RKO (cell line): Measurements from ENCODE around the gene PYROXD2.

Source experiments
- DNase-seq: peaks from one replicate; pipeline ENCODE4 v3.0.0-alpha.2; 2016; ENCODE audit warnings: low spot score

Gene PYROXD2

DNA sequence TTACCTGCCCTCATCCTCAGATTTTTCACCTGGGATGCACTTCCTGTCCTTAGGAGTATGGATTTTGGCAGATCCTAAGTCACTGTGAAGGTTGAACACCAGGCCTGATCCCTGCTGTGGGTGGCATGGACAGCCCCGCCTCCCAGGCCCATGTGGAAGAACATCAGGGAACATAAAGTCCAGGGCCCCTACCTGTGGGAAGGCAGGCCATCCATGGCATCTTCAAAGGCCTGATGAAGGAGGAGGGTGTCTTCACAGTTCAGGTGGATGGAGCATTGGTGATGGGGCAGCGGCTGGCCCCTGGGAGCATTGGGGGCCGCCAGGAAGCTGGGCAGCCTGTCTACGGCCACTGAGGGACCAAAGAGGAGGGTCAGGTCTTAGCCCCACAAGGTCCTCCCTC lies 24.6 kb downstream of the PYROXD2 start:
- DNase-seq = no peak

DNA sequence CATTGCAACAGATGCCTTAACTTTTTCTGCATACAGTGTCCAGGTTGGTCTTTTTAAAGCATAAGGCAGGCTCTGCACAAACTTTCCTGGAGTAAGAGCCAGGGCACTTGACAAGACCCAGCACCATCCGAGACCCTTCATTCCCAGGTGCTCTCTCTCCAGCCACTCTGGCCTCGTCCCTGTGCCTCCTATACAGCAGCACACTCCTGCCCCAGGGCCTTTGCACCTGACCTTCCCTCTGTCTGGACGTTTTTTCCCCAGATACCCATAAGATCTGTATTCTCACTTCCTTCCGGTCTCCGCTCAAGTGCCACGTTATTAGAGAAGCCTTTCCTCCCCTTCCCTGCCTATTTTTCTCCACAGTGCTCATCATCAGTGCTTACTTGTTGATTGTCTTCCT lies 25.6 kb downstream of the PYROXD2 start:
- DNase-seq = no peak

DNA sequence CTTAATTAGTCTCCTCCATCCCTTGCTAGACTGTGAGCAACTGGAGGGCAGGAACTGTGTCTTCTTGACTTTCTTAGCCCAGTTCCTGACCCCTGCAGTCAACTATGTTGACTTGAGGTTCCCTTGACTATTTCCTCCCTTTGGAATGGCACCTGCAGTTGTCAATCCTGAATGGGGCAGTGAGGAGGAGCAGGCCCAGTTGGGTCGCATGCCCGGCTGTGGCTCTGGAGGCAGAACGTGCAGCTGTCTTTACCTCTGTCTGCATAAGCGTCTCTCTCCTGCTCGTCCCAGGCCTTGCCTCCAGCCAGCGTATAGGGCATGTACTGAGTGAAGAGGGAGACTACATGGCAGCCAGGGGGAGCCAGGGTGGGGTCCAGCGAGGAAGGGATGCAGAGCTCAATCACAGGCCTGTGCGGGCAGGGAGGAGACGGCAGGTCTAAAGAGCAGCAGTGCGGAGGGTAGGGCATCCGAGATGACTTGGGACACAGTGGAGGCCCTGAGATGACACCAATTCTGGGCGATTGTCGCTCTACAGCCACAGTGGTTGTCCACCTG lies 26.8 kb downstream of the PYROXD2 start:
- no peak for DNase-seq

DNA sequence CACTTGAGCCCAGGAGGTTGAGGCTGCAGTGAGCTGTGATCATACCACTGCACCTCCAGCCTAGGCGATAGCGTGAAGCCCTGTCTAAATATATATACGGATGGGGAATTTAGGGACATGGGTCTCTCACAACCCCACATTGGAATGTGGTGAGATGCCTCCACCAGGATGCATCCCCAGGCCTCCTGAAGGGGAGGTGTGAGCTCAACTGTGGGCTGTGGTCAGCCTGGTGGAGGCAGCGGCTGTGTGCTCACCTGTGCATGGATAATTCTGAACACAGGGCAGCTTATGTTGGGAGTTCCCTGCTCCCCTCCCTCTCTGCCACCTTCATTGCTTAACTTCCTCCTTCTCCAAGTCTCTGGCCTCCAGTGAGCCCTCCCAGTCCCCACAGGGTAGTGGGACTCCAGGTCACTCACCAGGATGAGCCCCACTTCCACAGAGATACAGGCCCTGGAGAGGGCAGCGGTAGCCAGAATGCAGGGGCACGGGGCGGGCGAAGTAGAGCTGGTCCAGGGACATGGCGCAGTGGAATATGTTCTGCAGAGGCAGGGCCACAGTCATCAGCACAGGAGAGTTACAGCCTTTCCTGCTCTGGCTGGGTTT lies 30.4 kb downstream of the PYROXD2 start:
- no peak for DNase-seq

DNA sequence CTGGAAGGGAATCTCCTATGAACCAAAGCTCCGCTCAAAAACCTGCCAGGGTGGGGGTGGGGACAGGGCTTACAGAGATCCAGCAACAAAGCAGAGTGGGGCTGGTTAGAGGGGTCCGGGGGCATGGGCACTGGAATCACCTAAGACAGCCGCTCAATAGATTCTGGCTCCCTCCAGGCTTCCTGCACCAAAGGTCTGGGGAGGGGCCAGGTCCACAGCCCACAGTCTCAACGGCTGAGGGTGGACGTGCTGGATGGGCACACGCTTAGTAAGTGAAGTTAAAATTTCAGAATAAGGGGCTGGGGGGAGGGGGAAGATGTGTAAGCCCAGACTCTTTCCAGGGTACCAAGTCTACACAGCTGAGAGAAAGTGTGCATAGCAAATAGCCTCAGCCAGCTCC lies 31.1 kb downstream of the PYROXD2 start:
- DNase-seq = no peak

DNA sequence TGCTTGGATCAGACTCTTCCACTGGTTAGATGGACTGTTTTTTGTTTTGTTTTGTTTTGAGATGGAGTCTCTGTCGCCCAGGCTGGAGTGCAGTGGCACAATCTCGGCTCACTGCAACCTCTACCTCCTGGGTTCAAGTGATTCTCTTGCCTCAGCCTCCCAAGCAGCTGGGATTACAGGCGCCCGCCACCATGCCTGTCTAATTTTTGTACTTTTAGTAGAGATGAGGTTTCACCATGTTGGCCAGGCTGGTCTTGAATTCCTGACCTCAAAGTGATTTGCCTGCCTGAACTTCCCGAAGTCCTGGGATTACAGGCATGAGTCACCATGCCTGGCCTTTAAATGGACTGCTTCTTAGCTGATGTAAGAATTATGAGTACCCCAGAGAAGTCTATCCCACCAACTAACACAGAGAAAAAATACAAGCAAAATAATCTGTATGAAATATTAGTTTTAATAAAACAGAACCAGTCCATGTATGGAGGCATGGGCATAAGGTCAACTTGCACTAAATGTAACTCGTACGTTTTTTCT lies 31.8 kb downstream of the PYROXD2 start:
- DNase-seq = peak; percentile 17

DNA sequence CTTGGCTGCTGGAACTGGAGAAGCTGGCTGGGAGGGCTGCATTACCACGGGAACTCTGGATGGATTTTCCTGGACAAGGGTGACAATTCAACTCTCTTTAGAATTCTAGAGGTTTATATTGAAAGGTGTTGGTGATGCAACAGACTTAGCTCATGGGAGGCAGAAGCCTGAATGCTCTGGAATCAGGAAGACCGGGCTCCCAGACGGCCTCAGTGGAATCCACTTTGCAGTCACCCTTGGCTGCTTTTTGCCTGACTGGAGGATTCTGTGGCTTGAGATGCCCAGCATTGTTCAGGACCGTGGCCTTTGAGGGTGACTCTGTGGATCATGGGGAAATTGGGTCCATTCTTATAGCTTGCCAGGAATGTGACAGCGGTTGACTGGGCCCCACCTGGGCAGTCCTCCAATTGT lies 32.3 kb downstream of the PYROXD2 start:
- DNase-seq = no peak

DNA sequence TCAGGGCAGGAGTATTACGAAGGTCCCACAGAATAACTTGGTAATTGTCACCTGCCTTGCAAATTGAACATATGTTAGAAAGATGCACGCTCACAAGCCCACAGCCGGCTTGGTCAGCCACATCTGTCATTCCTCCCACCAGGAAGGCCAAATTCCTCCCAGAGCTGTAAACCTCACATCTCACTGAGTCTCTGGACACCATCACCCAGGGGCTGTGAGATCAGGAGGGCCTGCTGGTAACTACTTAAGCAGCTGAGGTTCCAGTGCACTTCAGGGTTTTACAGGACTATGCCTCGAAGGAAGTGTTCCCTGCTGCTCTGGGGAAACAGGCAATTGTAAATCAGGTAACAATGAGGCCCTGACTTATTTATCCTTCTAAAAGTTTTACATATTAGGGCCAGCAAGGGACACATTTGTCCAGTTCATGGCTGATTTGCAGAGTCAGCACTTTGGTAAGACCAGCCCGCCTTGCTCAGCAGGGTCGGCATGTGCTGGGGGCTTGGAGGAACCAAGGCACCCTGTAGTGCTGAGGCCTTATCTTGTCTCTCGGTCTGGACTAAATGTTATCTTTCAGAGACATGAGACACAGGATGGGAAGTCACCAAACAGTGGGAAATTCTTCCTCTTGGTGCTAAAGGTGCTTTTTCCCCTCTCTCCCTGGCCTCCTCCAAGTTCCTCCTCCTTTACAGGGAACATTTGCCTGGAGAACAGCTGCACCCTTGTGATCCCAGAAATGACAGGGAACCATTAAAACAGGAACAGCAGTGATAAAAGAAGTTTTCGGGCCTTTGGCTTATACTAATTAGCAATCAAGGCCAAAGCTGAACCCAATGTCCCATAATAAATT lies 34.3 kb downstream of the PYROXD2 start:
- no peak for DNase-seq

DNA sequence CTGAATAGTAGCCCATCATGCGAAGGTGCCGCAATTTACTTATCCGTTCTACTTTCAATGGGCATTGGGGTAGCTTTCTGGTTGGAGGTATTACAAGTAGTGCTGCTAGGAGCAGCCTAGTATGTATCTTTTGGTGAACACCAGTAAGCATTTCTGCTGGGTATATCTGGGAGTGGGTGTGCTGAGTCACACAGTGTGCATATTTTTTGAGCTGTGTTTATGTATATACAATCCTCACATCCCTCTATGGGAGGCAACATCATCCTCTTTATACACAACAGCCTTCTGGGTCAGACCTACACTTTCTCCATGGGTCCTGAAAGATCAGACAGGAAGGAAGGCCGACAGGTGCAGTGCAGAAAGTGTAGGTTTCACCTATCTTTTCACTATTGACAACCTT lies 36.3 kb downstream of the PYROXD2 start:
- no peak for DNase-seq

DNA sequence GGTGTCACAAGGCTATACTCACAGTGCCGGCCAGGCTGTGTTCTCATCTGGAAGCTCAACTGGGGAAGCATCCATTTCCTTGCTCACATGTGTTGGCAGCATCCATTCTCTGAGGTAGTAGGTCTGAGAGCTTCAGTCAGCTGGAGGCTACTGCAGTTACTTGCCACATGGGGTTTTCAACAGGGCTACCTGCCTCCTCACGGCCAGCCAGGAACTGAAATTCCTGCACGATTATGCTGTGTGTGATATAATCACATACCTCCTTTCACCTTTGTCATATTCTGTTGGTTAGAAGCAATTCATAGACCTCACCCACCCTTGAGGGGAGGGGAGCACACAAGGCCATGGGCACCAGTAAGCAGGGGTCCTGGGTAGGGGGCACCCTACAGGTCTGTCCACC lies 37.4 kb downstream of the PYROXD2 start:
- no peak for DNase-seq

DNA sequence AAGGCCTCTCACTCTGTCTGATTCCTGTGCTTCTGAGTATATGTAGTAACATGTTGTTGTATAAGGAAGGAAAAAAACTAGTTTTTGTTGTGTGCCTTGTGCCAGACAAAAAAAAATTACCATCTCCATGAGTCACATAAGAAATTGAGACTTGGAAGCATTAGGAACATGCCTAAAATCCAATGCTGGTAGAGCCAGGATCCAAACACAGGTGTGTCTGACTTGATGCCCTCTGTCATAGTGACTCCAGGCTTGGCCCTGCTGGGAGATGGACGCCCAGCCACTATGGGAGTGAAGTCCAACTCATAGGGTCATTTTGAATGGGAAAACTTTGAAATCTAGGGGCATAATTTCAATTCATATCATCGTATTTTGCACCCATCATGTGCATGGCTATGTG lies 38.0 kb downstream of the PYROXD2 start:
- DNase-seq = no peak

DNA sequence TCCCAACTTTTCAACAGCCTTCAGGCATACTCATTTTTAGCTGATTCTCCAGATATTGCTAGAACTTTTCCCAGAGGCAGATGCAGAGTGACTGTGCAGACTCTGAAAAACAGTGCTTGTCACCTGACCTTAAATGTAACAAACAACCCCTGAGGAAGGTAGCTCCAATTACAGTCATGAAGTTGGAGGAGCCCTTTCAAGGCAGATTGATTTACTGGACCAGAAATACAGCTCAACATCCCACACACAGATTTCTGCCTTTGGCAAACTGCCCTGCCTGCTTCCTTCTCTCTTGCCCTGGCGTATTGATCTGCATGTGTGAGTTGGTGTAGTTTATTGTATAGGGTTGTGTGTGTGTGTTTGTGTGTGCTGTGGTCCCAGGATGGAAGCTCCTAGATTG lies 38.5 kb downstream of the PYROXD2 start:
- no peak for DNase-seq

DNA sequence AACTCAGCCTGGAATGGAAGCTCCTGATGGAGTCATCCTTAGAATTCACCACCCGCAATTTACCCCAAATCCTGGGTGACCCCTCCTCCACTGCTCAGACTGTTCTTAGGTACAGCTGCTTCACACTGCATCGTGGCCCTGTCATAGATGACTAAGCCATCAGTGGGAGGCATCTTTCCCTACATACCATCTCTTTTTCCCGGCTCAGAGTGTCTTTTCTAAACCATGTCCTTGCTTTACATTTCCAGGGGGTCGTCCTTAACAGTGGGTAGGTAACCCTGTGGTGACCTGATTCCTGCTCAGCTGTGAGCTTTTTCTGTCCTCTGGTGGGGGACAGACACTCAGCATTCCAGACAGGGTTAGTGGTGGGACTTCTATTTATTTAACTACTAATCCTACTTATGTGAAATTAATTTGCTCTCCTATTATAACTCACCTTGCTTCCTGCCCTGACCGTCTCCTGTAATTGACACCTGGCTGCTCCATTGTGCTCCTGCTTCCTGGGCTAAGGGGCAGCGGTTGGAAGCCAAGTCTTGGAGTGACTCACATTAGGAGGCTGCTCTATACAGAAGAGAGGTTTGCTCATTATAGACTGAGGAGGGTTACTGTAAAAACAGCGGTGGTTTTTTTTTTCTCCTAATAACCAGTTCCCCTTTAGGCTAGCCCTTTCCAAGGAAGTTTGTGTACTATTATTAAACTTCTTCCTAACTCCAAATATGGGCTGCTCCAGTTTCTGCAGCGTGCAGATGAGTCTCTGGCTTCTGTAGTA lies 40.6 kb downstream of the PYROXD2 start:
- no peak for DNase-seq

DNA sequence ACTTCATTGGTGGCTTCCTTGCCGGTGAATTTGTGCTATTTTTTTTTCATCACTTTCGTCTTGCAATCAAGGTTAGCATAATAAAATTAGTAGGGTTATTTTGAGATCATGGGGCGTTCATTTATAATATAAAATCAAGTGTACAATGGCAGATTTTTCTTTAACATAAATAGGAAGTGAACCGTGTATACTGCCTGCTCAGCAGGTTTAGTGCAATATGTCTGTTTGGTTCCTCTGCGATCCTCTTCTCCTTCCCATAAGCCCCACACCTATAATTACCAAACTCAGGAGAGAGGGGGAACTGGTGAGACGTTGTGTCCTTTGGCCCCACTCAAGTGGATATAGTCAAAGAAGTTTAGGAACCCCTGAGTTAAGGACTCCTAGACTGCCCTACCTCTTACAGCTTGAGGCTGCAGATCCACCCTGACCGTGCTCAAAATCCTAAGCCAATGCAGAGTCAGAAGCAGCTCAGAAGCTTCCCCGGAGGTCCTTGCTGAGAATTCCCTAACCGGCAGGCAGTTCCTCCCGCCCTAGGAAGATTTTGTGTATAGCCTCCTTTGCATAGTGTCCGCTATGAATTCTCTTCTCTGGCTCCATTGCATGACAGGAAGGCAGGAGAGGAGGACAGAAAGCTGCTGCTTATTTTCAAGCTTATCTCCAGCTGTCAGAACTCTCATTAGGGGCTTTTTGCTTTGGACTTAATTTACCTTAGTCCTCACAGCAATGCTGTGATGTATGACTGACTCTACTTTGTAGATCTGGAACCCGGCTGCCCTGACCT lies 41.5 kb downstream of the PYROXD2 start:
- DNase-seq = no peak

DNA sequence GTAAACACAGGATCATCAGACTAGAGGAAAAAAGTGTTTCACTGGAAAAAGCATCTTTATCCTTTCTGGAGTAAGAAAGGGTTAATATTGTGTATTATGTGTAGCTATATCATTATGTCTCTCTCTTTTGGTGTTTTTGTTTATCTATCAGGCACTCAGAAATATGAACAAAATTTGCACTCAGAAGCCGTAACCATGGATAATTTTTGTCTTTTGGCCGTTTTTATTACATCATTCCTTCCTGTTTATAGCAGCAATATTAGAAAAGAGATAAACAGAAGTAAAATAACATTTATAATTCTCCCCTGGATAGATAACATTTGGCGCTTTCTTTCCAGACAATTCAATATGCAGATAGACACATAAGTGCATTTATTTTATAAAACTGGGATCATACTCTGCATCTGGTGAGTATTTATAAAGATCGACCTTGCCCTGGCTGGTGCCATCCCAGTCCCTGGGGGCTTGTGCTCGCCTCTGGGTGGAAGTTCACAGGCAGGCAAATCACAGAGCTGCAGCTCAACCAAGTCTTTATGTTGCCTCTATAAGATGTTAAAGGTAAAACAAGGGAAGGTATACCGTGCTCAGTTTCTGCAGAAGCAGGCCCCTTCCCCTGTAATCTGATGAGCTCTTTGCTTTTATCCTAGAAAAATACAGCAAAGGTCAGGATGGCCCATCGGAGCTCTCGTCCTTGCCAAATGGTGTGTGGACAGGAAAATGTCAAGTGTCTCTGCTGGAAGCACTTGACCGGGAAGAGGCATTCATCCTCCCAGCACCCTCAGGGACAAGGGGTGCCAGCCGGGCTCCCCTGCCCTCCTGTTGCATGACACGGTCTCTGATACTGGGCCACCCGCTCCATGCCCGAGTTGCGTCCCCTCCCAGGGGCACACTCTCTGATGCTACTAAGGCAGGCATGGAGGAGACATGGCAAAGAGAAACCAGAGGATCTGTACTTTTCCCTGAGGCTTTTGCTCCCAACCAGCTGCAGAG lies 43.9 kb downstream of the PYROXD2 start:
- DNase-seq = no peak

DNA sequence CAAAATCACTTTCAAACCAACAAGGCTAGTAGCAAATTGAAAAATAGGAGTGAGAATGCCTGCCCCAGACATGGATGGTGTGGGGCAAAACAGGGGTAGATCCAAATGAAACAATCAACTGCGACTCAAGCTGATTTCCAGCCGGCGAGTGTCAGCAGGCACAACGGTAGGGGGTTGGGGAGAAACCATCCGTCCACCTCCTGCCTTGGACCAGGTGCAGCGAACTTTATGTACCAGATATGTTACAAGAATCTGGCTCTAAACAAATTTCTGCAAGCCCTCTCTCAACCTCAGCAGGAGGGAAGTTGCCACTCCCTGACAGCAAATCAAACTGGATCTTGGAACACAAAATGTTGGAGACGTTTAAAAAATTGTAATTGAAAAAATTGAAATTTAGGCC lies 45.2 kb downstream of the PYROXD2 start:
- DNase-seq = no peak

DNA sequence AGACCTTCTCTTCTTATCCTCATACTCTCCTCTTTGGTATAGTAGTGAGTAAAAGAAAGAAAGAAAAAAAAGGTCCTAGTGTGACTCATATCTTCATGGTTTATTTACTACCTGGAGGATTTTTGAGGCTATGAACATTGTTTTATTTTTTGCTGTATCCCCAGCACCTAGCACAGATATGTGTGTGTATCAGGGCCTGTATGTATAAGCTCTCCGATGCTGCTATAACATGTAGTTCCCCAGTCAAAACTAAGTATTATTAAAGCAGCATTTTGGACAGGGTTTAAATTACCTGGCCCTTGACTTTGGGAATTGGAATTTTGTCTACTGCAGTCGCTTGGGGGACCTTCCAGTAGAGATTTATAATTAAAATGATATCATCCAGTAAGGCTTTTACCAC lies 46.3 kb downstream of the PYROXD2 start:
- no peak for DNase-seq

DNA sequence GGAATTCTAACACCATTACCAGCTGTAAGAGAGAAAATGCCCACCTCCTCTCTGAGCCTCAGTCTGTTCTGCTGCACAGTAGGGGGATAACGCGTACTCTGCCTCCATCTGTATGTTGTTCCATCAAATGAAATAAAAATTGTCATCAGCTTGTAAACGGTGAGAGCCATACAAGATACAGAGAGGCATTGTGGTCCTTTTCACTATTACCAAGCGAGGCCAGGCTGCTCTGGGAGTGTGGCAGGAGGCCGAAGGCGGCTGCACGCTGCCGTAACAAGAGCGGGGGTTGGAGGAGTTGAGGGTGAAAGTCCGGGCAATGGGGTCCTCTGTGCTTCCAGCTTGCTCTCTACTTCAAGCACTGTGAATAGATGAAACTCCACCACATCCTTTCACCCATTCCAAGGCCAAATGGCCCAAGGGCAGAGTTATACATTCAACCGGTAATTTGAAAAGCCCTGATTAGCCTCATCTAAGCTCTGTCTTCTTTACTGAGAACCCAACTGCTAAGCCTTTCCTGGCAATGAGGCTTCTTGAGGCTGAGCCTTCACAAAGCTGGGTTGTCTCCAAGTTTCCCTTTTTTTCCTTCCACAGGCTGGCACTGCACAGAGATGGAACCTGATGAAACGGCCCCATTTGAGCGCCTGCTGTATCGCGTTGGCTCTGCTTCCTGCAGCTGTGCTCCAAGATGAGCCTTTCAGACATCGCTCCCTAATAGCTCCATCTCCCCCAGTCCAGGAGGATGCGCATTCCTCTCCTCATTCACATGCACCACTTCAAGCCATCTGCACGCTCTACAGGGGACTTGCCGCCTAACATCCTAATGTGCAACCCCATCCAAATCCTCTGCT lies 47.2 kb downstream of the PYROXD2 start:
- no peak for DNase-seq

DNA sequence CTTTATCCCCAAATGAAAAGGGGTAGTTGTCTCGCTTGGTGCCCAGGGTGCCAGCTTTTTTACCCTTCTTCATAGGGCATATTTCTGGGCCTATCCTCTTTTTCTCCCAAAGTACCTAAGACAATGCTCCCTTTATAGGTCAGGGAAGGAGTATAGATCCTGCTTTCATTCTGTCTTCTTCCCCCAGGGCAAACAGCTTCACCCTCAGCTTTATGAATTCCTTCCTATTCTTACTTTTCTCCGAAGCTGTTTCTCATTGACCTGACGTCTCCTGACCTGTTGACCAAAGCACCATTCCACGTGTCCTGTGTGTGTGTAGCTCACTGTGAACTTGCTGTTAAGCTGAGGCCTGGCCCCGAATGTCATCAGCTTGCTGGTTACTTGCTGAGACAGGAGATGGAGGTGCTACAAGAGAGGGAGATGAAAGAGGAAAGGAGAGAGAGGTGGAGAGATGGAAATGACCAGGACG lies 48.9 kb downstream of the PYROXD2 start:
- DNase-seq = no peak
